Measurements from ENCODE around the gene PEX19. TPM values are rescaled to one million over a fixed set of nuclear protein-coding genes. Genes with fewer than 3 reads are reported as not detected.

Gene PEX19
- total and polyA plus RNA-seq, 2 experiments from 2014 or later: 39.3 to 60.3 TPM

GRCh38 chr1:160245434-160245833, 39.5 kb downstream of the PEX19 start:
- Histone ChIP-seq H4K20me1 (ENCODE audit: insufficient read depth, poor library complexity, severe bottlenecking) (peaks cover 32% of the 10 kb centered on the region), H3K9me3 (ENCODE audit: low read depth) (no peaks in the 10 kb centered on the region), H2AFZ (no peak overlapping the region), H3K27me3 (no peaks in the 10 kb centered on the region), H3K4me1 (ENCODE audit: insufficient read depth) (peaks cover 8% of the 10 kb centered on the region), H3K4me3 (no peak overlapping the region), H3K4me2 (no peak overlapping the region), H3K9me2 (replicated peaks; ENCODE audit: insufficient read depth) (no peaks in the 10 kb centered on the region), H3K27ac (no peak overlapping the region), H3K36me3 (replicated peaks; ENCODE audit: insufficient read depth, low read depth) (no peaks in the 10 kb centered on the region), H3K79me2 (peaks cover 84% of the 10 kb centered on the region)
- TF ChIP-seq EZH2 (IDR thresholded peaks at IDR 0.05; ENCODE audit: borderline replicate concordance) (no peak), EZH2phosphoT487 (IDR thresholded peaks at IDR 0.05; ENCODE audit: low read depth, severe bottlenecking, unreplicated experiment) (no peak), CTCF (IDR thresholded peaks at IDR 0.05; ENCODE audit: poor library complexity) (no peak)
- WGBS (ENCODE audit: low lambda C conversion rate, missing lambda C conversion rate): 92% methylated on average over 1 of the region's 1 CpG
- no peak for DNase-seq (ENCODE audit: low spot score)

GRCh38 chr1:160244209-160244608, 40.7 kb downstream of the PEX19 start:
- H3K4me2 ChIP-seq: no peak overlapping the region
- H3K4me1 ChIP-seq (ENCODE audit: insufficient read depth): peaks cover 8% of the 10 kb centered on the region
- peaks cover 74% of the 10 kb centered on the region for H3K79me2 ChIP-seq
- H2AFZ ChIP-seq: no peak overlapping the region
- no peak overlapping the region for H3K27ac ChIP-seq
- TF ChIP-seq CTCF (IDR thresholded peaks at IDR 0.05; ENCODE audit: poor library complexity) (no peak), EZH2 (IDR thresholded peaks at IDR 0.05; ENCODE audit: borderline replicate concordance) (no peak), EZH2phosphoT487 (IDR thresholded peaks at IDR 0.05; ENCODE audit: low read depth, severe bottlenecking, unreplicated experiment) (no peak)
- no peaks in the 10 kb centered on the region for H3K27me3 ChIP-seq
- H3K9me2 ChIP-seq (replicated peaks; ENCODE audit: insufficient read depth): no peaks in the 10 kb centered on the region
- no peak for DNase-seq (ENCODE audit: low spot score)
- H4K20me1 ChIP-seq (ENCODE audit: insufficient read depth, poor library complexity, severe bottlenecking): peaks cover 32% of the 10 kb centered on the region
- no peak overlapping the region for H3K4me3 ChIP-seq
- H3K9me3 ChIP-seq (ENCODE audit: low read depth): no peaks in the 10 kb centered on the region
- H3K36me3 ChIP-seq (replicated peaks; ENCODE audit: insufficient read depth, low read depth): no peaks in the 10 kb centered on the region
- 92% methylated on average over 1 of the region's 1 CpG for WGBS (ENCODE audit: low lambda C conversion rate, missing lambda C conversion rate)

- Histone ChIP-seq H2AFZ (no peak overlapping the region), H3K36me3 (replicated peaks; ENCODE audit: insufficient read depth, low read depth) (no peaks in the 10 kb centered on the region), H3K27ac (no peak overlapping the region), H3K4me2 (no peak overlapping the region), H3K4me1 (ENCODE audit: insufficient read depth) (peaks cover 8% of the 10 kb centered on the region), H3K9me2 (replicated peaks; ENCODE audit: insufficient read depth) (no peaks in the 10 kb centered on the region), H3K4me3 (no peak overlapping the region), H4K20me1 (ENCODE audit: insufficient read depth, poor library complexity, severe bottlenecking) (peaks cover 32% of the 10 kb centered on the region), H3K27me3 (no peaks in the 10 kb centered on the region), H3K79me2 (peaks cover 70% of the 10 kb centered on the region), H3K9me3 (ENCODE audit: low read depth) (no peaks in the 10 kb centered on the region)
- no peak for TF ChIP-seq EZH2 (IDR thresholded peaks at IDR 0.05; ENCODE audit: borderline replicate concordance)
- TF ChIP-seq CTCF (IDR thresholded peaks at IDR 0.05; ENCODE audit: poor library complexity): no peak
- TF ChIP-seq EZH2phosphoT487 (IDR thresholded peaks at IDR 0.05; ENCODE audit: low read depth, severe bottlenecking, unreplicated experiment): no peak
- no peak for DNase-seq (ENCODE audit: low spot score)
Observed at GRCh38 chr1:160243767-160244166, 41.2 kb downstream of the PEX19 start.
